K562 (cell line): Measurements from ENCODE around the gene FAM204A. TPM values are rescaled to one million over a fixed set of nuclear protein-coding genes. Genes with fewer than 3 reads are reported as not detected.

Experiments used
- ATAC-seq: fragments of 200-7000 bp; cut with Tn5 transposase; 3 replicates; pipeline ENCODE4 v1.9.1; 2020; ENCODE audit warnings: moderate library complexity
- BruUV-seq: library from RNA; stranded (reverse); fragments of 400-500 nt; replicated peaks from 2 replicates; lab custom pipeline; 2021; lab: Mats Ljungman, UMichigan
- CTCF ChIA-PET: fragments of 300-600 bp; formaldehyde crosslinking; extraction: SDS; loops from one replicate; lab custom pipeline; 2021; ENCODE audit warnings: low intra/inter-chr PET ratio; lab: Yijun Ruan, JAX
- POLR2A ChIA-PET: fragments of 300-600, 350-650 bp; sonication (Branson Sonifier 250); formaldehyde crosslinking; extraction: SDS; loops from one replicate; lab custom pipeline; 2021; ENCODE audit warnings: antibody characterized with exemption, inconsistent platforms; lab: Yijun Ruan, JAX
- DNase-seq, 4 experiments: peaks; one replicate each; pipeline versions ENCODE4 v3.0.0 to v3.0.0-alpha.2; 2011 to 2018; ENCODE audit warnings: low spot score in 3 of 4, mixed read lengths in 3 of 4; ENCODE audit errors: extremely low read depth in 1 of 4
- FAIRE-seq: peaks from 2 replicates; lab custom pipeline; 2011; peaks lifted over from hg19 to GRCh38; lab: Jason Lieb, UNC
- H2AFZ ChIP-seq: 2 replicates; pipeline ENCODE4 v1.6.0; 2011; ENCODE audit warnings: low read depth, low read length, control low read depth, inconsistent platforms
- H3K27ac ChIP-seq: fragments of 200-600 bp; 3 replicates; pipeline ENCODE4 v1.8.0; 2011; ENCODE audit warnings: low read depth, mild to moderate bottlenecking, control low read depth, inconsistent platforms, low read length, moderate library complexity, mixed read lengths; ENCODE audit errors: extremely low read depth
- H3K27me3 ChIP-seq, 2 experiments: fragments of 300-600 bp in 1 of 2; 2 replicates in 1 of 2; 3 replicates in 1 of 2; pipeline versions ENCODE4 v1.6.0 to v1.8.0; 2011; ENCODE audit warnings: inconsistent platforms in 2 of 2, low read length in 2 of 2, mild to moderate bottlenecking in 1 of 2, mixed read lengths in 1 of 2, moderate library complexity in 1 of 2; ENCODE audit not compliant: control insufficient read depth in 2 of 2, insufficient read depth in 2 of 2
- H3K36me3 ChIP-seq: fragments of 300-600 bp; 3 replicates; pipeline ENCODE4 v1.8.0; 2011; ENCODE audit warnings: mild to moderate bottlenecking, low read length, inconsistent platforms; ENCODE audit not compliant: control insufficient read depth, insufficient read depth
- H3K4me1 ChIP-seq, 2 experiments: fragments of 200-600 bp in 1 of 2; replicated peaks in 1 of 2; 2 replicates in 1 of 2; 3 replicates in 1 of 2; pipeline versions ENCODE4 v1.5.1 to v1.8.0; 2011; ENCODE audit warnings: inconsistent platforms in 2 of 2, low read length in 2 of 2, mild to moderate bottlenecking in 1 of 2, mixed read lengths in 1 of 2, moderate library complexity in 1 of 2; ENCODE audit not compliant: control insufficient read depth in 2 of 2, insufficient read depth in 2 of 2
- H3K4me2 ChIP-seq: 2 replicates; pipeline ENCODE4 v1.6.1; 2011; ENCODE audit warnings: low read length, control low read depth, inconsistent platforms, mixed read lengths; ENCODE audit not compliant: insufficient read depth
- H3K4me3 ChIP-seq: fragments of 200-600 bp; sonication (generic), shearing (Covaris generic); 2 replicates; pipeline ENCODE4 v1.5.1; 2016; ENCODE audit warnings: control low read depth, inconsistent platforms
- H3K79me2 ChIP-seq: fragments of 200-600 bp; 3 replicates; pipeline ENCODE4 v1.8.0; 2011; ENCODE audit warnings: low read length, inconsistent platforms; ENCODE audit not compliant: control insufficient read depth, insufficient read depth
- H3K9ac ChIP-seq, 2 experiments: 2 replicates each; pipeline versions ENCODE4 v1.6.0 to v1.6.1; 2011; ENCODE audit warnings: low read depth in 2 of 2, low read length in 2 of 2, control low read depth in 1 of 2, inconsistent platforms in 1 of 2, mild to moderate bottlenecking in 1 of 2, mixed read lengths in 1 of 2; ENCODE audit not compliant: insufficient read depth in 1 of 2
- H3K9me1 ChIP-seq: one replicate; pipeline ENCODE4 v1.6.0; 2011; ENCODE audit warnings: inconsistent platforms, mild to moderate bottlenecking, low read length, moderate library complexity; ENCODE audit not compliant: control insufficient read depth, insufficient read depth
- H3K9me3 ChIP-seq: replicated peaks from 2 replicates; pipeline ENCODE4 v1.5.1; 2011; ENCODE audit warnings: low read depth, low read length, inconsistent platforms; ENCODE audit not compliant: control insufficient read depth, insufficient read depth
- H4K20me1 ChIP-seq: replicated peaks from 2 replicates; pipeline ENCODE4 v1.6.1; 2011; ENCODE audit warnings: low read length, inconsistent platforms, mixed read lengths; ENCODE audit not compliant: control insufficient read depth, insufficient read depth
- CREB3L1 ChIP-seq: fragments of 450-650 bp; IDR thresholded peaks from 2 replicates; pipeline ENCODE4 v1.6.1; 2014; ENCODE audit warnings: low read depth, mild to moderate bottlenecking, moderate library complexity, borderline replicate concordance
- ETV6 ChIP-seq, 3 experiments: fragments of 150-350 bp in 1 of 3; sonication (generic) in 1 of 3; formaldehyde crosslinking in 1 of 3; IDR thresholded peaks; 2 replicates each; pipeline versions ENCODE4 v1.6.1 to v1.8.0; 2014 to 2022; ENCODE audit warnings: borderline replicate concordance in 2 of 3, low read depth in 2 of 3, antibody characterized with exemption in 1 of 3, low read length in 1 of 3, mild to moderate bottlenecking in 1 of 3, missing genetic modification reagents in 1 of 3
- MTF1 ChIP-seq: fragments of 250-450 bp; sonication (Bioruptor Pico); IDR thresholded peaks from 2 replicates; pipeline ENCODE4 v1.9.0; 2021; ENCODE audit warnings: moderate library complexity, mild to moderate bottlenecking, inconsistent platforms, borderline replicate concordance
- NELFE ChIP-seq: IDR thresholded peaks from 2 replicates; pipeline ENCODE4 v1.6.1; 2011; ENCODE audit warnings: mild to moderate bottlenecking; ENCODE audit not compliant: insufficient read depth, insufficient read length
- PCBP1 ChIP-seq: fragments of 200-400 bp; formaldehyde crosslinking; IDR thresholded peaks from 2 replicates; pipeline ENCODE4 v1.6.1; 2018; ENCODE audit warnings: mild to moderate bottlenecking, low read depth, low read length; ENCODE audit not compliant: poor library complexity, severe bottlenecking
- SP2 ChIP-seq: IDR thresholded peaks from 2 replicates; pipeline ENCODE4 v1.6.1; 2011; ENCODE audit warnings: mild to moderate bottlenecking, low read depth, low read length, moderate library complexity; ENCODE audit not compliant: poor library complexity, severe bottlenecking; ENCODE audit errors: extremely low read depth
- ZNF133 ChIP-seq: fragments of 250-450 bp; sonication (Bioruptor Pico); IDR thresholded peaks from 2 replicates; pipeline ENCODE4 v1.4.0; 2020; ENCODE audit warnings: mild to moderate bottlenecking
- WGBS: fragments of 100-300 bp; shearing (Covaris generic); methylation state at CpG from one replicate; pipeline ENCODE4 v1.1.6; 2016; ENCODE audit warnings: low coverage, mixed read lengths; ENCODE audit not compliant: insufficient coverage; ENCODE audit errors: missing lambda C conversion rate; 5-methylcytosine and 5-hydroxymethylcytosine counted together
- in situ Hi-C: fragments of 300-500 bp; cut with MboI; formaldehyde crosslinking; loops from 4 replicates; pipeline ENCODE4 v1.15.0; 2018; ENCODE audit warnings: inconsistent platforms, mixed read lengths
- intact Hi-C: fragments of 100-400 bp; cut with micrococcal nuclease; formaldehyde crosslinking; loops from 2 replicates; pipeline ENCODE4 v1.14.2; 2022
- polyA plus RNA-seq, 8 experiments: library from polyadenylated mRNA; depleted of rRNA in 4 of 8; stranded (reverse) in 5 of 8; unstranded in 3 of 8; fragments of >200 nt; fragmentation: Nextera tagmentation in 2 of 8; fragmentation: Illumina TruSeq in 1 of 8; extraction: Ambion mirVana in 2 of 8; extraction: Trizol in 1 of 8; gene quantifications; 2 replicates each; pipeline versions ENCODE4 v1.2.1 to v1.2.3, GENCODE V29; 2011 to 2014; ENCODE audit warnings: inconsistent platforms in 1 of 8, missing spikeins in 1 of 8
- total RNA-seq, 7 experiments: library from RNA; depleted of rRNA in 6 of 7; stranded (reverse); fragments of >200 nt in 6 of 7; fragmentation: Illumina TruSeq in 2 of 7; extraction: Trizol in 2 of 7; gene quantifications; 2 replicates each; pipeline versions ENCODE4 v1.2.1 to v1.2.3, GENCODE V29; 2011 to 2021; ENCODE audit warnings: low replicate concordance in 1 of 7

Gene FAM204A
- total and polyA plus RNA-seq, 9 of the 15 experiments (the other 6 are each of a cell fraction or from before 2014, with no cell fraction given), result 29.0 to 64.5 (median 44.9) TPM

GRCh38 chr10:118321724-118322575 lies 20.2 kb downstream of the FAM204A start:
- Histone ChIP-seq H3K36me3 (peaks cover 63% of the 10 kb centered on the region), H3K27ac (no peak overlapping the region), H3K9ac (no peak overlapping the region), H3K4me1 (no peaks in the 10 kb centered on the region), H3K4me2 (no peak overlapping the region), H3K4me3 (no peak overlapping the region), H3K79me2 (no peaks in the 10 kb centered on the region), H3K9me3 (no peaks in the 10 kb centered on the region), H4K20me1 (no peaks in the 10 kb centered on the region), H3K9me1 (no peaks in the 10 kb centered on the region), H2AFZ (no peak overlapping the region)
- ChIA-PET CTCF (no interaction called here), POLR2A (no interaction called here)
- no peak for ATAC-seq
- intact Hi-C loops, result no loop called here
- no peak for DNase-seq
- BruUV-seq, result no TSS peak
- 87% methylated on average over 5 of the region's 6 CpGs for WGBS
- in situ Hi-C loops, result no loop called here
- peak; percentile 46 for FAIRE-seq
- TF ChIP-seq ZNF133 (CRISPR knock-in tag) (no peak), ETV6 (IDR thresholded peaks at IDR 0.05; ENCODE audit: borderline replicate concordance in 1 of 2, low read depth in 2 of 2, low read length in 1 of 2) (no peak), ETV6 (CRISPR knock-in tag; IDR thresholded peaks at IDR 0.05; ENCODE audit: borderline replicate concordance) (no peak), PCBP1 (no peak), NELFE (no peak), CREB3L1 (no peak), MTF1 (no peak), SP2 (no peak)
- TF ChIP-seq, all 486 proteins: peak for 0
- no peaks in the 10 kb centered on the region for H3K27me3 ChIP-seq
